GM23338 (cell line): Measurements from ENCODE around the gene PHACTR1. TPM values are rescaled to one million over a fixed set of nuclear protein-coding genes. Genes with fewer than 3 reads are reported as not detected.

Source experiments
- ATAC-seq: fragments of 200-7000 bp; cut with Tn5 transposase; 3 replicates; pipeline ENCODE4 v1.9.1; 2020
- DNase-seq: peaks from one replicate; pipeline ENCODE4 v3.0.0-alpha.2; 2015; ENCODE audit warnings: low spot score
- H2AFZ ChIP-seq: fragments of 200-600 bp; sonication (generic); 2 replicates; pipeline ENCODE4 v1.8.0; 2016; ENCODE audit warnings: antibody characterized with exemption, mild to moderate bottlenecking, moderate library complexity
- H3F3A ChIP-seq: fragments of 200-600 bp; sonication (generic); replicated peaks from 2 replicates; pipeline ENCODE4 v1.8.0; 2017; ENCODE audit warnings: antibody characterized with exemption, mixed run types, low read depth
- H3K27ac ChIP-seq: fragments of 200-600 bp; sonication (generic); 2 replicates; pipeline ENCODE4 v1.6.1; 2016; ENCODE audit warnings: low read depth
- H3K27me3 ChIP-seq: fragments of 200-600 bp; sonication (generic); 2 replicates; pipeline ENCODE4 v1.8.0; 2016; ENCODE audit warnings: mild to moderate bottlenecking, mixed run types, moderate library complexity; ENCODE audit not compliant: insufficient read depth
- H3K36me3 ChIP-seq: fragments of 200-600 bp; sonication (generic); 2 replicates; pipeline ENCODE4 v1.8.0; 2016; ENCODE audit warnings: mild to moderate bottlenecking; ENCODE audit not compliant: insufficient read depth
- H3K4me1 ChIP-seq: fragments of 200-600 bp; sonication (generic); 2 replicates; pipeline ENCODE4 v1.8.0; 2016; ENCODE audit warnings: mild to moderate bottlenecking, moderate library complexity; ENCODE audit not compliant: insufficient read depth
- H3K4me2 ChIP-seq: fragments of 200-600 bp; sonication (generic); 2 replicates; pipeline ENCODE4 v1.7.1; 2017; ENCODE audit warnings: mixed run types
- H3K4me3 ChIP-seq: fragments of 200-600 bp; sonication (generic); 2 replicates; pipeline ENCODE4 v1.6.1; 2016; ENCODE audit warnings: mixed run types
- H3K79me2 ChIP-seq: fragments of 200-600 bp; sonication (generic); replicated peaks from 2 replicates; pipeline ENCODE4 v1.8.0; 2017; ENCODE audit warnings: mild to moderate bottlenecking; ENCODE audit not compliant: insufficient read depth
- H3K9me2 ChIP-seq: fragments of 200-600 bp; sonication (generic); 2 replicates; pipeline ENCODE4 v1.8.0; 2017; ENCODE audit not compliant: insufficient read depth
- H4K20me1 ChIP-seq: fragments of 200-600 bp; sonication (generic); replicated peaks from 2 replicates; pipeline ENCODE4 v1.8.0; 2017; ENCODE audit warnings: mild to moderate bottlenecking; ENCODE audit not compliant: insufficient read depth
- H3K27ac Mint-ChIP-seq: 2 replicates; pipeline ENCODE4 v1.8.0; 2020; ENCODE audit warnings: inconsistent platforms, mild to moderate bottlenecking, moderate library complexity, mixed read lengths
- H3K27me3 Mint-ChIP-seq: 3 replicates; pipeline ENCODE4 v1.8.0; 2022; ENCODE audit warnings: low read depth, mild to moderate bottlenecking, moderate library complexity, mixed read lengths, inconsistent platforms; ENCODE audit not compliant: insufficient read depth, poor library complexity
- H3K36me3 Mint-ChIP-seq: 3 replicates; pipeline ENCODE4 v1.8.0; 2021; ENCODE audit warnings: low read depth, mild to moderate bottlenecking, inconsistent platforms, moderate library complexity, mixed read lengths
- H3K4me1 Mint-ChIP-seq: 3 replicates; pipeline ENCODE4 v1.8.0; 2020; ENCODE audit warnings: mild to moderate bottlenecking, inconsistent platforms, mixed read lengths
- H3K4me3 Mint-ChIP-seq: 3 replicates; pipeline ENCODE4 v1.8.0; 2021; ENCODE audit warnings: moderate library complexity, mild to moderate bottlenecking, inconsistent platforms, mixed read lengths
- H3K9me3 Mint-ChIP-seq: 3 replicates; pipeline ENCODE4 v1.8.0; 2020; ENCODE audit warnings: moderate library complexity, mild to moderate bottlenecking, inconsistent platforms, mixed read lengths
- CREB1 ChIP-seq: fragments of 250-450 bp; sonication (Bioruptor Pico); IDR thresholded peaks from 2 replicates; pipeline ENCODE4 v1.5.0; 2020; ENCODE audit warnings: low read depth, mild to moderate bottlenecking, moderate library complexity
- CTCF ChIP-seq, 2 experiments: fragments of 200-600 bp in 1 of 2; sonication (generic) in 1 of 2; conservative IDR thresholded peaks; 2 replicates each; pipeline versions ENCODE4 v1.5.1 to v1.6.1; 2016 to 2017; ENCODE audit warnings: antibody characterized with exemption in 2 of 2, low read depth in 2 of 2, mild to moderate bottlenecking in 2 of 2, moderate library complexity in 1 of 2
- POLR2AphosphoS5 ChIP-seq: IDR thresholded peaks from 2 replicates; pipeline ENCODE4 v1.6.1; 2016; ENCODE audit warnings: antibody characterized with exemption, low read depth
- REST ChIP-seq: IDR thresholded peaks from one replicate; pipeline ENCODE4 v1.6.1; 2018; ENCODE audit warnings: antibody characterized with exemption; ENCODE audit not compliant: unreplicated experiment
- STAT1 ChIP-seq: IDR thresholded peaks from one replicate; pipeline ENCODE4 v1.6.1; 2016; ENCODE audit warnings: antibody characterized with exemption; ENCODE audit not compliant: unreplicated experiment
- ZNF114 ChIP-seq: fragments of 250-450 bp; sonication (Bioruptor Pico); IDR thresholded peaks from 2 replicates; pipeline ENCODE4 v1.5.0; 2020; ENCODE audit warnings: mild to moderate bottlenecking, moderate library complexity
- ZNF331 ChIP-seq: fragments of 250-450 bp; sonication (Bioruptor Pico); IDR thresholded peaks from 2 replicates; pipeline ENCODE4 v1.5.0; 2020; ENCODE audit warnings: low read depth, mild to moderate bottlenecking, moderate library complexity
- ZNF462 ChIP-seq: fragments of 250-450 bp; sonication (Bioruptor Pico); IDR thresholded peaks from 2 replicates; pipeline ENCODE4 v1.5.0; 2020; ENCODE audit warnings: mild to moderate bottlenecking, moderate library complexity
- polyA plus RNA-seq: library from polyadenylated mRNA; unstranded; fragments of >200 nt; fragmentation: Nextera tagmentation; extraction: Ambion mirVana; gene quantifications from 2 replicates; pipeline ENCODE4 v1.2.1, GENCODE V29; 2016
- total RNA-seq: library from RNA; depleted of rRNA; stranded (reverse); fragments of >200 nt; shearing (Covaris generic); gene quantifications from 2 replicates; pipeline ENCODE4 v1.2.3, GENCODE V29; 2014

PHACTR1 gene
- total and polyA plus RNA-seq, 2 experiments from 2014 or later = 5.9 to 19.3 TPM

- TF ChIP-seq REST = no peak
- no peak for TF ChIP-seq ZNF114 (CRISPR knock-in tag)
- TF ChIP-seq POLR2AphosphoS5 = no peak
- no peak for TF ChIP-seq CREB1 (CRISPR knock-in tag)
- TF ChIP-seq ZNF331 (CRISPR knock-in tag) = no peak
- TF ChIP-seq STAT1 = no peak
- TF ChIP-seq CTCF (conservative IDR thresholded peaks at IDR 0.05; ENCODE audit: low read depth in 2 of 2) = no peak
Observed at GRCh38 chr6:12698298-12698697, 18.3 kb upstream of the PHACTR1 start (continued).

GRCh38 chr6:12704946-12705345, 11.6 kb upstream of the PHACTR1 start:
- Mint-ChIP-seq H3K27me3 (peaks cover 5% of the 10 kb centered on the region), H3K36me3 (no peaks in the 10 kb centered on the region), H3K4me3 (no peak overlapping the region), H3K27ac (no peak overlapping the region), H3K4me1 (peaks cover 25% of the 10 kb centered on the region), H3K9me3 (no peaks in the 10 kb centered on the region)
- TF ChIP-seq CREB1 (CRISPR knock-in tag) (no peak), ZNF462 (CRISPR knock-in tag) (no peak), CTCF (conservative IDR thresholded peaks at IDR 0.05; ENCODE audit: low read depth in 2 of 2) (no peak)
- Histone ChIP-seq H4K20me1 (no peaks in the 10 kb centered on the region), H2AFZ (no peak overlapping the region), H3K4me3 (no peak overlapping the region), H3K4me1 (peaks cover 39% of the 10 kb centered on the region), H3K27ac (no peak overlapping the region), H3K79me2 (no peaks in the 10 kb centered on the region), H3F3A (no peaks in the 10 kb centered on the region), H3K27me3 (no peaks in the 10 kb centered on the region), H3K9me2 (peaks cover 3% of the 10 kb centered on the region), H3K4me2 (no peak overlapping the region), H3K36me3 (no peaks in the 10 kb centered on the region)
- DNase-seq (no peak), ATAC-seq (no peak)
